Ishikawa (cell line): ENCODE data around the gene SMAP1.

ENCODE experiments used
- CEBPB ChIP-seq: IDR thresholded peaks from 2 replicates; pipeline ENCODE4 v1.6.1; 2012
- CREB1 ChIP-seq: IDR thresholded peaks from 2 replicates; pipeline ENCODE4 v1.6.1; 2012; ENCODE audit warnings: low read depth
- EGR1 ChIP-seq: IDR thresholded peaks from 2 replicates; pipeline ENCODE4 v1.6.1; 2012
- EP300 ChIP-seq: IDR thresholded peaks from 2 replicates; pipeline ENCODE4 v1.6.1; 2012; ENCODE audit warnings: borderline replicate concordance
- FOXM1 ChIP-seq: IDR thresholded peaks from 2 replicates; pipeline ENCODE4 v1.6.1; 2012; ENCODE audit warnings: low read depth, borderline replicate concordance
- MAX ChIP-seq: IDR thresholded peaks from 2 replicates; pipeline ENCODE4 v1.6.1; 2012
- NFIC ChIP-seq: IDR thresholded peaks from 2 replicates; pipeline ENCODE4 v1.6.1; 2012
- RAD21 ChIP-seq: IDR thresholded peaks from 2 replicates; pipeline ENCODE4 v1.6.1; 2012; ENCODE audit warnings: low read depth
- REST ChIP-seq: IDR thresholded peaks from 2 replicates; pipeline ENCODE4 v1.6.1; 2012; ENCODE audit warnings: low read depth, mild to moderate bottlenecking
- TAF1 ChIP-seq: IDR thresholded peaks from 2 replicates; pipeline ENCODE4 v1.6.1; 2012; ENCODE audit warnings: low read depth, mild to moderate bottlenecking
- TCF12 ChIP-seq: IDR thresholded peaks from 2 replicates; pipeline ENCODE4 v1.6.1; 2012; ENCODE audit warnings: low read depth
- TEAD4 ChIP-seq: IDR thresholded peaks from 2 replicates; pipeline ENCODE4 v1.6.1; 2012
- USF1 ChIP-seq: IDR thresholded peaks from 2 replicates; pipeline ENCODE4 v1.6.1; 2012
- YY1 ChIP-seq: IDR thresholded peaks from 2 replicates; pipeline ENCODE4 v1.6.1; 2012; ENCODE audit warnings: low read depth
- ZBTB7A ChIP-seq: IDR thresholded peaks from 2 replicates; pipeline ENCODE4 v1.6.1; 2012; ENCODE audit warnings: low read depth

Gene SMAP1

GRCh38 chr6:70860045-70860444 lies 192.4 kb downstream of the SMAP1 start:
- TF ChIP-seq TAF1 (no peak), EGR1 (no peak), USF1 (no peak)

- no peak for TF ChIP-seq MAX
- TF ChIP-seq TEAD4 = no peak
- no peak for TF ChIP-seq ZBTB7A
- TF ChIP-seq CREB1 = no peak
- TF ChIP-seq YY1 = no peak
- TF ChIP-seq EGR1 = no peak
- no peak for TF ChIP-seq REST
- no peak for TF ChIP-seq TCF12
- no peak for TF ChIP-seq NFIC
- no peak for TF ChIP-seq TAF1
- no peak for TF ChIP-seq RAD21
- TF ChIP-seq FOXM1 = no peak
- no peak for TF ChIP-seq USF1
- TF ChIP-seq EP300 = no peak
- no peak for TF ChIP-seq CEBPB
Measured at GRCh38 chr6:70860920-70861319, 193.2 kb downstream of the SMAP1 start.

GRCh38 chr6:70863343-70863742 lies 195.7 kb downstream of the SMAP1 start:
- TF ChIP-seq CEBPB = no peak
- no peak for TF ChIP-seq FOXM1
- TF ChIP-seq MAX = no peak
- TF ChIP-seq EGR1 = no peak
- no peak for TF ChIP-seq YY1

GRCh38 chr6:70864401-70864800 lies 196.7 kb downstream of the SMAP1 start:
- TF ChIP-seq TAF1 (no peak), RAD21 (no peak), ZBTB7A (no peak), CREB1 (no peak), TCF12 (no peak), USF1 (no peak), REST (no peak), YY1 (no peak), CEBPB (no peak), TEAD4 (no peak), NFIC (no peak)

GRCh38 chr6:70872469-70872868 lies 204.8 kb downstream of the SMAP1 start:
- no peak for TF ChIP-seq TEAD4
- no peak for TF ChIP-seq NFIC
- TF ChIP-seq FOXM1 = no peak
- TF ChIP-seq TCF12 = no peak
- TF ChIP-seq EP300 = no peak
- TF ChIP-seq EGR1 = no peak
- TF ChIP-seq ZBTB7A = no peak
- TF ChIP-seq CREB1 = no peak
- no peak for TF ChIP-seq CEBPB
- TF ChIP-seq YY1 = no peak
- no peak for TF ChIP-seq RAD21
- no peak for TF ChIP-seq TAF1
- no peak for TF ChIP-seq USF1
- TF ChIP-seq MAX = no peak
- no peak for TF ChIP-seq REST
